NCI-H1092 (cell line): ENCODE data around the gene YPEL2.

Source experiments
- DNase-seq: peaks from one replicate; lab custom pipeline; 2025; lab: John Stamatoyannopoulos, UW

The YPEL2 gene

DNA sequence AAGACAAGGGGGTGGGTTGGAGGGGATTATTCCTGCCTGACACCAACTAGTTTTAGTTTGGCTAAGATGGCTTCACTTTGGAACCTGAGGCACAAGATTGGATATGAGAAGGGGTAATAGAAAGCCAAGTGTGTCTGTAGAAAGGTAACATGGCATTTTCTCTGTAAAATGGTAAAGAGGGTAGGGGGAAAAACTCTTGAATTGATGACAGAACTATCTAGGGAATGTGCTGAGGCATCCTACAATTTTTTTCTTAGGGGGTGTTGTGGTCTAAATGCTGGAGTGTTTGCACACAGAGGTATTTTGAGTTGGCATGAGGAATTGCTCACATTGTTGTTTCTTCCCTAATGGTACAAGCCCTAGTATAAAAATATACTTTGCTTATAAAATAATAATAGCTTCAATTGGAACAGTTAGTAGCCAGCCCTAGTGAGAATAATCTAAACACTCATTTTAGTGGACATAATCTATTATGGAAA lies 25.8 kb downstream of the YPEL2 start:
- no peak for DNase-seq

DNA sequence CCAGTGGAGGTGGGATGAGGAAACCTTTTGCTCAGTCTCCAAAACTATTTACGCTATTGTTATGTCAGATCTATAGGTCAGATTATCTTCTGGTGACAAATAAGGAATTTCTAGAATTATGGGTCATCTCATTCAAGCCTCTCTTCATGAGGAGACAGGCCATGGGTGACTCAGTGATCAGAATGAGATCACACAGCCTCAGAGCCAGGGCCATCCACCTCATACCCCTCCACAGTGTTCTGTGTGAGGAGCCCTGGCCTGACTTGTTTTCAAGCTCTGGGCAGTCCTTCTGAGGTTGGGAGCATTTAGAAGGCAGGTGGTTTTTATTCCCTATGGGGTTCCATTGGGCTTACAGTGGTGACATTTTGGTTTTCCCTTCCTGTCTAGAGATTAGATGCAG lies 26.5 kb downstream of the YPEL2 start:
- no peak for DNase-seq

DNA sequence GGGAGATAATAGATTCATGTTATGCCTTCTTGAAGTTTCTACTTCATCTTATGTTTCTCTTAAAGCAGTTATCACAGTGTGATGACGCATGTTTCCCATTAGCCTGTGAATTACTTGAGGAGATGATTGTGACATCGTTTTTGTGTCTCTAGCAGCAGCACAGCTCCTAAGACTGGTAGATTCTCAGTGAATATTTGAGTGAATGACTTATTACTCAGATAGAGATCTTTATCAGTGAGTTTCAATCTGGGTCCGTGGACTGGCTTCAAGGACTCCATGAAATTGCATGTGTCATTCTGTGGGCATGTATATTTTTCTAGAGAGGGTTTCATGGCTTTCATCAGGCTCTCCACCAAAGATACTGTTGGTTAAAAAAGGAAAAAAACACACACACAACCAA lies 29.9 kb downstream of the YPEL2 start:
- no peak for DNase-seq

DNA sequence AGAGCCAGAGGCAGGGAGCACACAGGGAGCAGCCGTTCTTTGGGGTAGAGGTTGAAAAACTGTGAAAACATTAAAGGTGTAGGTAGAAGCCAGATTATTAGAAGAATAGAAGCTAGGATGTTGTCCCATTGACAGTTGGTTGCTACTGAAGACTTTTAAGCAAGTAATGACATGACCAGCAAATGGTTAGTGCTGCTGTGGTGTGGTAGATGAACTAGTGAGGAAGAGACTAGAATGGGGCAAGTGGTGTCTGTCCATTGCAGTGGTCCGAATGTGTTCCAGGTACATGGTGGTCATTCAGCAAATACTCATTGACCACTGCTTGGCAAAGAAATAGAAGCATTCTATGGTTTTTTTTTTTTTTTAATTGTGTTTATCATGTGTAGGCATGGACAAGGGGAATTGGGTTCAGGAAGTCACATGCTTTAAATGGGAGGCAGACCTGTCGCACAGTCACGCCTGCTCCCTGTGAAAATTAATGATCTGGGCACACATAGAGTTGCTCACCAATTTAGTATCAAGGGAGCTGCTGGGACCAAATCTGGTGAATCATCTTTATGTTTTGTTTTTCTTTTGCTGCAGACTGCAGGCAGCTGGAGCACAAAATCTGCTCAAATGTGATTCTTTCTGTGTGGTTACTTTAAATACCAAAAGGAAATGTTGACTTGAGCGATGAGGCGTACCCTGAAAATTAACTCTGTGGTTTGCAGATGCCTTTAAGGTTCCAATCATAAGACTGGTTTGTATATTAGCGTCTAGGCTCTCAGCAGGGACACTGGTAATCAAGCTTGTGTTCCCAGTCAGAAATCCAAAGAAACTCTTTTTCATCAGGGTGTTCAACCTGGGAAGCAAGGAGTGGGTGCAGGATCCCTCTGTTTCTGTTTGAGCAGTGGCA lies 30.7 kb downstream of the YPEL2 start:
- no peak for DNase-seq

DNA sequence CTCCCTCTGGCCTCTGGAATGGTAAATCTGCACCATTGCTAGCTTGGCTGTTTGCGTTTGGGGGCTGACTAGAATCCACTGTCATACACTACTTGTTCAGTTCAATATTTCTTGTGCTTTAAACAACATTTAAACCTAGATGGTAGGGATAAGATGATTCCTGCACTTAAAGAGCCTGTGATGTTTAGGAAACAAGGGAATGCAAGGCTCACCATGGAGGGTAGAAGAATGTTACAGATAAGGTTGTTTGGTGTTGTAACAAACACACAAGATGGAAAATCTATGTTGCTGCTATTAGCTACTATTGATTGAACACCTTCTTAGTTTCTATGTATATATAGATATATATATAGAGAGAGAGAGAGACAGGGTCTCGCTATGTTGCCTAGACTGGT lies 31.4 kb downstream of the YPEL2 start:
- no peak for DNase-seq

DNA sequence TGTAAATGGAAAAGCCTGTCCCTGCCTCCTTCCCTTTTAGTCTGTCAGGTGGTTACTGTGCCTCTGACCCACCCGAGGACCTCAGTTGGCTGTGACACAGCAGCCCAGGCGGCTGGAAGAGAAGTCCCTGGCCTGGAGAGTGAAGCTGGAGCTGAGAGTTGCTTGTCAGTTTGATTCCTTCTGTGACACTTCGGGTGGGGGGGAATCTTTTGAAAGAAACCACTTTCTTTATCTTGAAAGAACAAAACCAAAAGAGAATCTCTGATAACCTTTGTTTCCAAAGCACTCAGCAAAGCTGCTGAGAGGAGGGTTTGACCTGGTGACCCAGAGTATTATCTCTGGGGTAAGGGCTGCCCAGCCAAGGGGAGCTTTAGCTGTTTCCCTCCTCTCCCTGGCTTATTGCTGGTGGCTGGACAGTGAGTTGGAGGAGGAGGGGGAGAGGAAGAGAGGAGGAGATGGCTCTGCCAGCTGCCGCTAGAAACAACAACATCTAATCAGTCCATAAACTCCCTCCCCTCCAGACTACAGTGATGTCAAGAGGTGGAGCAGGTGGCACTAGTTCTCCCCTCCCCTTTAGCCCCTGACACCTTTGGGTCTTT lies 34.0 kb downstream of the YPEL2 start:
- peak; percentile 20 for DNase-seq

DNA sequence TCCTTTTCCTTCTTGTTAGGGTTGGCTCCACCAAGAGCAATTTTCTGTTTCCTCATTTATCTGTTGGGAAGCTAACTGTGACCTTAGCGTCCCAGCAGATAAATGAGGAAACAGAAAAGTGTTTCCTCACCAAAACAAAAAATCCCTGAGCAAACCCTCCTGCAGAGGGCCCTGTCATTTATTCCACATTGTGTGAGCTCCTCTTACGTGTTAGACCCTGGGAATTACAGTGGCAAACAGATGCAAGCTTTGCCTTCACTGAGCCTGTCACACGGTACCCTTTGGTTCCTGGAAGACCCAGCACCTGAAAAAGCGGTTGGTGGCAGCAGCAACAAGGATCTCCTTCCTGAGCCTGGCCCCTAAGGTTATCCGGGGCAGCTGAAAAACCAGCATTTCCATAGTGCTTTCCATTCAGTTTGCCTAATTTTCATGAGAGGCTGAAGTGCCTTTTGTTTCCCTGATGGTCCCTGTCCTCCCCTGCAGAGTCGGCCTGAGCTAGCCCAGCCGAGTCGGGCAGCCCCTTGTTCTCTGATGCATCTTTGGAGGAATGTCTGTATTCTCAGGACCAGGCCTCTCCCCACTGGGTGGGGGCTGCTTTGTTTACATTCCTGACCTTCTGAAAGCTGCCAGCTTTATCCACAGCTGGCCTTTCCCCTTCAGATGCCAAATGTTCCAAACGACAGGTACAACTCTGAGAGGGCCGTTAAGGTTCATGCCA lies 34.7 kb downstream of the YPEL2 start:
- DNase-seq, result peak; percentile 33

DNA sequence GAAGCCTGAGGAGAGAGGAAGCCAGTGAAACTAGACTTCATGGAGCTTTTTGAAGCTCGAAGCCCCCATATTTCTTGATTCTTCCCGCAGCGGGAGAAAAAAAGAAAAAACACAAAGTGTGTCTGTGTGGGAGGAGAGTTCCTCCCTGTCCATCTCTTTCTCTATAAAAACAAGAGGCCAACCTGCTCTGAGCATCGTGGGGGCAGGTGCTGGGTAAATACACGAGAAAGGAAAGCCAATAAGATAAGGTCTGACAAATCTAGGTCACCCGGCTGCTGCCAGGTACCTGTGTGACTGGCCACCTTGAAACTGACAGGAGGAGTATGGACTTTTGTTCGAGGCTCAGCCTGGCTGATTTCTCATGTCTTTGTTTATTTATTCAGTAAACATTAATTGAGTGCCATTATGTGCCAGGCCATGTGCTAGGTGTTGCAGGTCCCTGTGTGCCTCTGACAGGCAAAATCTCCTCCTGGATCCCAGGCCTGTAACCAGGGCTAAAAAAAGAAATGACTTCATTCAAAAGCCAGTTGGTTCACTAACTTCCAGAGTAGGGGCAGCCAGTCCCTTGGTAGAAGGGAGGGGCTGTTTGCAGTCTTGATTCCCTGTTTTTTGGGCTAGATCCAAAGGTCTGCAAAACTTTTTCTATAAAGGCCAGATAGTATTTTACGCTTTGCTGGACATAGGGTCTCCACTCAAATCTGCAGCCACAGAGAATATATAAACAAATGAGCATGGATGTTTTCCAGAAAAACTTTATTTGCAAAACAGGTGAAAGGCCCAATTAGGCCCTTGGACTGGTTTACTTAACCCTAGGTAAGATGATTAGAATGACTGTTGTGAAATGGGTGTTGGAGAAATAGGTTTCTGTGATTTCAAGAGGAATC lies 35.6 kb downstream of the YPEL2 start:
- peak; percentile 24 for DNase-seq

DNA sequence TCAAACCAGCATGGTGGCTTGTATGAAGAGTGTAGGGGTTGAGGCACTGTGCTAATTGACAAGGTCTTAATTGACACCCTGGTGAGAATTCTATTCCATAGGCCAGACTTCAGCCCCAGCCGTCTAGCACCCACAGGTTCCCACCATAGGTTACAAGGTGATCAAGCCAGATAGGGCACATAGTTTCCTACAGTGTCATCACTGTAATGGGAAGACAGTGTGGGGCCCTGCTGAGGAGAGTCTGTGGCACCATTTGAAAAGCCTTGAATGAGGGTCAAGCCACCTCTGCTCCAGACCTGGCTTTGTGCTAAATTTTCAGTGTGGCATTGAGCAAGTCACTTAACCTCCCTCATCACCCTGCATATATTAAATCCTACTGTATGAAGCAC lies 36.2 kb downstream of the YPEL2 start:
- no peak for DNase-seq

DNA sequence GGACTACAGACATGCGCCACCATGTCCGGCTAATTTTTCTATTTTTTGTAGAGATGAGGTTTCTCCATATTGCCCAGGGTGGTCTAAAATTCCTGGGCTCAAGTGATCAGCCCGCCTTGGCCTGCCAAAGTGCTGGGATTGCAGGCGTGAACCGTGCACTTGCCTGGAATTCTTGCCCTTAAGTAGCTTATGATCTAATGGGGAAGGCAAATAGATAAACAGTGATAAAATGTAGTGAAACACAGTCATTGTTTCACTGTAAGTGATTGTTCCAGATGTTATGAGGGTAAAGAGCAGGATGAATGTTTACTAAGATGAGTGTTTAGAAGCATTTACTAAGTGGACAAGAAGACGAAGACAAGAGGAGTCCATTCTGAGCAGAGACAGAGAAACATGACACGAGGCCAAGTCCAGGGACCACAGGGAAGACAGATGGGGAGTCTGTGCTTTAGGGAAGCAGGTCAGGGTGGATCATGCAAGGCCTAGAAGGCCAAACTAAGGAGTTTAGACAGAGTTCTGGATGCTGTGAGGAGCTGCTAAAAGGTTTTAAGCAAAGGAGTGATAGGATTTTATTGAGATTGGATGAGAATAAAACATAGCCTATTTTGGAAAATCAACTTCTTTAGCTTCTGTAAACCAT lies 36.9 kb downstream of the YPEL2 start:
- no peak for DNase-seq

DNA sequence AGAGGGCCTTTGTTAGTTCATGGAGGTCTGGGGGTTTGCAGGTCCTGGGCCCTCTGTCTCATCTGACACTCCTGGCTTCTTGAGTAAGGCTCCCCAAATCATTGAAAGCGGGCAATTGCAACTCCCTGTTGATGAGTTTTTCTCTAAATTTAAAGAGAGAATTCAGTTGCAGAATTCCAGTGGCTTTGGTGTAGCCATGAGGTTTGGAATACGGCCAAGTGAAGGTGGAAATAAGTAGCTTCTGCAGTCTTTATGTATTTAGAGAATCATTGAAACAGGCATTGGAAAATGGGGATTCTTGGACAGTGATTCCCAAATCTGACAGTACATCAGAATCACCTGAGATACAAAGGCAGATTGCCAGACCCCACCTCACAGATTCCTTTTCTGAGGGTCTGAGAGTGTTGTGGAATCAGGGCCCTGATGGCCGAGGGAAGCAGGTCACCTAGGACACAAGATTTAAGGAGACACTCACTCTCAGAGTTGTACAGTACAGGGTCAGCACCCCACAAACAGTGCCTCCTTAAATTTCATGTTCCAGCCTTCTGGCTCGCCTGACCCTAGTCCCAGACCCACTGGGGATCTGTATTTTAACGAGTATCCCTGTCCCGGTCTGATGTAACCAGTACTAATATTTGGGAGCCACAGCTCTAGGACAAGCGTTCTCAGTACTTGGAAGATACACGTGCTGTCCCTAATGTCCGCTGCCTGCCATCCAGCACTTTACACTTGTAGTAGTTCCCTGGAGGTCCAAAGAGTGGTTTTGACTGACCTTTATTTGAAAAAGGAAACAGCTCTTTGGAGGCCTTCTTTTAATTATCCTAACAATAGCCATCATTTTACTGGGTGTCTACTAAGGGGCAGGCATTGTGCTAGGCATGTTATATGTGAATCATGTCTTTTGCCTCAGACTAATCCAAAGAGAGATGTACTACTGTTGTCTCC lies 37.8 kb downstream of the YPEL2 start:
- DNase-seq, result no peak

DNA sequence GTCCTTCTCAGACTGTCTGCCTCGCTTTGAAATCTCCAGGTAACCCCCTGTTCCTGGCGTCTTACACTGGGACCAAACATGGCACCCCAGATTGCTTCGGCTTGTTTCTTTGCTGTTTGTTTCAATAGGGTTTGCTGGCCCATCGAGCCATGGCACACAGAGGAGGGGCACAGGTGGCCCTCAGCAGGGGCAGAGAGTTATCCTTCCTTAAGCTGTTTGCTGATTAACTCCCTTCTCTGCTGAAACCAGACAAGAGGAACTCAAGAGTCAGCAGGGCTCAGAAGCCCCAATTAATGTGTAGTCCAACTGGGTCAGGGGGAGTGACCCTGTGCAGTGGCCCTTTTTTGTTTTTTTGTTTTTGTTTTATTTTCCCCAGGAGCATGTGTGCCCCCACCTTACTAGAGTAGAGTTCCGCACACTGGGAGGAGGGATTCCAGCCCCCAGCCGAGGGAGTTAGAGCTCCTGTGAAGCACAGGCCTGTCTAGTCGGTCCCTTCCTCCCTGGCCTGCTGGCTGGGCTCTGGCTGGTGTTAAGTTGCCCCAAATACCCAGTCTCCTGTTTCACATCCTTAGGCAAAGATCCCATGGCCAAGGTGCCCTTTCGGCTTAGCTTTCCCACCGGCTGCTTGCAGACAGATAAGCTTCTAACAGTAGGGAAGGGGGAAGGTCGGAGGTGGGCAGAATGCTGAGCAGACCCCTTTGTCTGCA lies 39.3 kb downstream of the YPEL2 start:
- no peak for DNase-seq

DNA sequence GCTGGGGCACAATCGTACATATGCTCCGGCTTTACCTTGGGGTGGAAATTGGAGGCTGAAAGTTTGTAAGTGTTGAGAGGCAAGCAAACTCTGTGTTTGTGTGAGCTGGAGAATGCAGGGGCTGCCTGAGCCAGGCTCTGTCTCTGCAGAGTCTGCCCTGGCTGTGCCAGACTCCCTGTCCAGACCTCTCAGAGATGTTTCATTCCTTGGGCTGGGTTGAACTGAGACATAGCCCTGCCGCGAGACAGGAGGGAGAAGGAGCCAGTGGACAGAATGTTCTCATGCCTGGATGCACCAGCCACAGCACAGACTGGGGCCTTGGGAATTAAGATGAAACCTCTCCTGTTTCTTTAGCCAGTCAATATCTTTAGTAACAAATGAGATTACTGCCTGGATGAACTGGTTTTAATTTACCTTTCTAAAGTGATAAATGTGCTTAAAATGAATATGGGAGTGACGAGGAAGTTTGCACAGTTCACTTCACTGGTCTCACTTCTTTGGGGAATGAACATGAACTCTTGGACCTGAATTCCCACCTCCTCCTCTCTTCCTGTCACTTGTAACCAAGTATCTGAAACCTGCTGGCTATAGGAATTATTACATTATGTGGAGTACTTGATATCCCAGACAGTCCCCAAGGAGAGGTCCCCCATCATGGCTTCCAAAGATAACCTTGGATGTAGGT lies 40.1 kb downstream of the YPEL2 start:
- no peak for DNase-seq

DNA sequence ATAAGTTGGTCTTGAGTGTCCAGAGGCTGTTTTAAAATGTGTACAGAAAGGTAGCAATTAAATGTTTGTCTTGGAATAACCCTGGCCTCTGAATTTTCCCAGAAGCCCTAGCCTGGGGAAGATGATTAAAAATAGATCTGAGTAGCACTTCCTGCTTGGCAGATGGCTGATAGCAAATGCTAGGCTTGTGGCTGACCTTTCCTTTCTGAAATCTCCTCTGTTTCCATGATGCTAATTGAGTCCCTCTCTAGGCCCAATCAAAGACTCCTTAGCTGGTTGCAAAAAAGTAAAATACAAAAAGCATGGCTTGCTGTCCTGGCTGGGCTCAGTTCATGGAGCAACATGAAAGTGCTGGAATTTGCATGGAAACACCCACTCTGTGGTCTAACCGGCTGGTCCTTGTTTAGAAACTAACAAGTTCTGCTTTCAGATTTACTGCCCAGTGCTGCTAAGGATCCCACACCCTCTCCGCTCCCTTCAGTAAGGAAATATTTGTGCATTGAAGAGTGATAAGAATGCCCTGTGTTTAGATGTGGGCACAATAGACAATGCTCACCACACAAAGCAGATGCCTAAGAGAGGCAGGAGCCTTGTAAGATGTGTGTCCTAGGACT lies 40.8 kb downstream of the YPEL2 start:
- no peak for DNase-seq

DNA sequence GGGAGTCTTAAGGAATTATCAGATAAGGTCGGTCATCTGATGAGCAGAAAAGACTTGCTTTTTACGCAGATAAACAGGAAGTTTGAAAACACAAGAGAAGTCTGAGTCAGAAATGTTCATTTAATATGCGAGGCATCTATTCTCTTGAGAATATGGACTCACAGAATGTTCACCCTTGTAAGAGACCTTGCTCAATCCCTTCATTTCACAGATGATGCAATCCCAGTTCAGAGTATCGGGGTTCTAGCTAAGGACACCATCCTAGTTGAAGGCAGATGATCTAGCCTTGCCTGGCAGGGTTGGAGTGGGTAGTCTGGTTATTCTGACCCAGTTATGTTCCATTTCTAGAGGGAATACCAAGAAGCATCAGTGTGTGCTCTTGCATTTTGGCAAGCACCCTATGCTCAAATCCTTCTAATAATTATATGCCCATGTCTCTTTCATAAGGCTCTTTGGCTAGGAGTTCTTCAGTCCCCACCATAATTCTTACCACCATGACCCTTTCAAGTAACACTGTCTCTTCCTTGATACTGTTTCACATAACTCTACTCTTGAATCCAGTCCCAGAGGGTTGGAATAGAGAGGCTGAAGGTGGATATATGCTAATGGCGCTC lies 42.5 kb downstream of the YPEL2 start:
- no peak for DNase-seq

DNA sequence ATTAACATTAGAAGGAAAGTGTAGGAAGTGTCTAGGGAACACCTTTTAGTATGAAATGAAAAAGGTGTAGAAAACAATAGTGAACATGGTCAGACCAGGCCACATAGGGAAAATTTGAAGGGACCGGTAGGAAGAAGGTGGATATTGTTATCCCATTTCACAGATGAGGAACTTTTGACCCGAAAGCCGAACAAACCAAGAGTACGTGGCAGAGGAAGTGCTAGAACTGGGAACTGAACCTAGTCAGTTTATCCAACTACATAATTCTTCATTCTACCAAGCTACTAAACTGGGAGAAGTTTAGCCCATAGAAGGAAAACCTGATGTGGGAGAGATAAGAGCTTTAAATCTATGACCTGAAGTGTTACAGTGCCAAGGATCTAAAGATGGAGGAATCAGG lies 43.2 kb downstream of the YPEL2 start:
- no peak for DNase-seq

DNA sequence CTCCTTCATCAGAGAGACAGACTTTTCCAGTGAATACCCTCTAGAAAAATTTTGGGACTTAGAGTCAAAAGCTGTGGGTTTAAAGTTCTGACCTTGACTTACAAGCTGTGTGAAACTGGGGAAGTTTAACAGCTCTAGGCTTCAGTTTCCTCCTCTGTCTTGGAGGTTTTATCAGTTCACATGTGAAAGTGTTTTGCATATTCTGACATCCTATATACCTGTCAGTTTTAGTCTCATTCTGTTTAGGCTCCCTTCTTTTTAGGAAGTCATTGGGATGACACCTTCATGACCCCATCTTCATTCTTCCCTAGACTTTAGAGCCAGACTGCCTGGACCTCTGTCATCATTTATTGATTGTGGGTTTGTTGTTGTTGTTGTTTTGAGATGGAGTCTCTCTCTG lies 44.4 kb downstream of the YPEL2 start:
- DNase-seq, result no peak

DNA sequence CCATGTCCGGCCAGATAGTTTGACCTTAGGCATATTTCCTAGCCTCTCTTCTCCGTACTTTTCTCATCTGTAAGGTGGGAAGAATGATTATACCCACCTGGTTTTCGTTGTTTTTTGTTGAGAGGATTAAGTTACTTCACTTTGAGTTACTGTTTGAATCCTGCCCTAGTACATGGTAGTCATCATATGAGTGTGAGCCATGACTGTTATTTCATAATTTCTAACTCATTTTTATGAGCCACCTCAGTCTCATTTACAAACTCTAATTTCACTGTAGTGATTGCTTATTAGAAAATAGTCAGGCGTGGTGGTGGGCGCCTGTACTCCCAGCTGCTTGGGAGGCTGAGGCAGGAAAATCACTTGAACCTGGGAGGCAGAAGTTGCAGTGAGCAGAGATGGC lies 45.1 kb downstream of the YPEL2 start:
- DNase-seq, result no peak
